Activated CD4-positive, alpha-beta T cell treated with anti-CD3 and anti-CD28 coated beads, Interleukin-10, Interleukin-2, amounts not matched to agents 100 ng/mL and 50 ng/mL, durations not matched to agents 16 hours and 8 hours (primary cell): ENCODE data around the gene RAD51B.
"Not testable (repeated sequence)": the region's sequence is repeated elsewhere in the genome, so short reads cannot be mapped to it uniquely, and the experiment has no call there.

Source experiments
- DNase-seq: peaks from one replicate; pipeline ENCODE4 v3.0.0-alpha.2; 2020

The RAD51B gene

GRCh38 chr14:68219407-68219806 is 399.8 kb downstream of the RAD51B start:
- DNase-seq: no peak

- not testable (repeated sequence) for DNase-seq
These were observed 401.5 kb downstream of the RAD51B start for GRCh38 chr14:68221046-68221445.

GRCh38 chr14:68222154-68222553 is 402.6 kb downstream of the RAD51B start:
- DNase-seq: no peak

- no peak for DNase-seq
These were observed 403.1 kb downstream of the RAD51B start for GRCh38 chr14:68222726-68223125.

DNA sequence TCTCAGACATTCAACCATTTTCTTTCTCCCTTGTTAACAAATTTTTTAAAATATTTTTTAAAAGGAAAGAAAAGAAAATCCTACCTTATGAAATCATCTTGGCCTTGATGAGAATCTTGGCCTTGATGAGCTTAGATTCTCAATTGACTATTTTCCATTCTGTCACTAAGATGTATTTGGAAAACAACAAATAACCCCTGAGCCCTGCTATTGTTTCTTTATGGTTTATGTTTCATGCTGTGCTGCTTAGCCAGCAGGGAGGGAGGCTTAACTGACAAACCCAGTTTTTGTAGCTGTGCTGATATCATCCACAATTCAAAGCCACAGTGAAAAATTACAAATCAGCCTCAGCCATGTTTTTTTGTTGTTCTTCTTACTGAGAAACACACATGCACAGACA is 404.1 kb downstream of the RAD51B start:
- no peak for DNase-seq

DNA sequence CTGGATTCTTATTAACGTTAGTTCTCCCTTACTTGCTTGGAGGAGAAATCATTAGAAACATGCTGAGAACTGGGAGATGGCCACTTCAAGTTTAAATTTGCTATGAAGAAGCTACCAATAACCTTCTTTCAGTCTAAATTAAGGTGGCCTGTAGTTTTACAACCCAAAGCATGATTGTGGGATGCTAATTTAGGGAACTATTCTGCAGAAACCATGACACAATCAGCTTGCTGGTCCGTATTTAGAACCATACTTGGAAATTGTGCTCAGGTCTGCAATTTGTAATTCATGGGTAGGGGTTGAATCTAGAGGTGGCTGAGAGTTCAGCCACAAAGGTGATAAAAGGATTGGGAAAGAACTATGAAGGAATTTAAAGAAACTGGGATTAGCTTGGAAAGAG is 405.7 kb downstream of the RAD51B start:
- no peak for DNase-seq

GRCh38 chr14:68226523-68226922 is 406.9 kb downstream of the RAD51B start:
- DNase-seq: no peak

DNA sequence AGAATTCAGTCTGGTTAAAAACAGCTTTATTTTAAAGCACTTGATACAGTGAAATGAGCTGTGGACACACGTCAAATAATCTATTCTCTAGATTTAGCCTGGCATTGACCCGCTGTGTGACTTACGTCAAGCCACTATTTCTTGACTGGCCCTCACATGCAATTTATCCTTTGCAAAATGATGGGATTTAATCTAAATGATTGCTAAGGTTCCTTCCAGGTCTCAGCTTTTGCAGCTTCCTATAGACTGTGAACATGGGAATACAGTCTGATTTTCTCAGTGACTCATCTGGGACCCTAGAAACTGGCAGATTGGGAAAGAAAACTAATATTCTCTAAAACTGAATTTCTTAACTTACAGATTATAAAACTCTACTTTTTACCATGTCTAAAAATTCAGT is 409.1 kb downstream of the RAD51B start:
- DNase-seq: no peak

DNA sequence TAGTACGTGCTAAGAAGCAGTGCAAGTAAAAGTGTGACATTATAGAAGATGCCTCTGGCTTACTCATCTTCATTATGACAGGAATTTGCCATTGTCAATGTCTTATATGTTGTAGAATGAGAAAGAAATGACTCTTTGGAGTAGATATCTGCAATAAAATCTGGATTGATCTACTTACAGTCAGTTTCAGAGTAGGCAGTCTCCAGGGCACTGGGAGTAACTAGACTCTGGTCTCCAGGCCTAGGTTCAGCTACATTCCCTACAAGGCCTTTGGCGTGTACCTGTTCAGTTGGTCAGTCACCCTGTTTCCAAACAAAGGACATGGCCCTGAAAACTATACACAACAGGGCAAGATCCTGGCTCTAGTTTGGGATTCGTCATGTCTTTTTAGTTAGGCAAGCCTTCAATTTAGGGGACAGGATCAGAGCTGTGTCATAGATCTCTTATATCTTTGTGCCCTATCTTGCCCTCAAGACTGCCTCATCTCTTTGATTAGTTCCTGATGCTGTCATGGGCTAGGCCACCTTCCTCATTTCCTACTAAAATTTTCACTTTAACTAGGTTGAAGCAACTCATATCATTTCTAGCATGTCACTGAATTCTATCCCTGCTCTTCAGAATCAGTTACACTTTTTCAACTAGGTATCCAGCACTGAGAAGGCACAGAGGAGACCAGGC is 410.0 kb downstream of the RAD51B start:
- peak; percentile 23 for DNase-seq

GRCh38 chr14:68230202-68230949 is 410.8 kb downstream of the RAD51B start:
- no peak for DNase-seq

GRCh38 chr14:68230950-68231717 is 411.6 kb downstream of the RAD51B start:
- no peak for DNase-seq

DNA sequence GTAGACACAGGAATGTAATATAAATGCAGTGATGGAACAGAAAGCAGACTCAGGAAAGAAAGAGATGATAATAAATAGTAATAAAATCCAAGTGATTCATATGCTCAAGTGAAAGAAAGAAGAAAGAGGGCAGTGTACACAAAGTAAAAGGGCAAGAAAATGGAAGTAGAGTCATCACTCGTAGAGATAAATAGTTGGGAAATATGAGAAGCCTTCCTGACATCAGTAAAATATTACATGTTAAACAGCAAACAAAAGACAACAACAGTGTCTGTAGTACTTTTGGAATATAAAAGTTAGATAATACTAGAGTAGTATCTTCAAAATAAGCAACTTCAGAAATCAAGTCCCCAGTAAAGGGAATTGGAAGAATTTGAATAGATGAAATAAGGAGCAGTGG is 412.3 kb downstream of the RAD51B start:
- no peak for DNase-seq

DNA sequence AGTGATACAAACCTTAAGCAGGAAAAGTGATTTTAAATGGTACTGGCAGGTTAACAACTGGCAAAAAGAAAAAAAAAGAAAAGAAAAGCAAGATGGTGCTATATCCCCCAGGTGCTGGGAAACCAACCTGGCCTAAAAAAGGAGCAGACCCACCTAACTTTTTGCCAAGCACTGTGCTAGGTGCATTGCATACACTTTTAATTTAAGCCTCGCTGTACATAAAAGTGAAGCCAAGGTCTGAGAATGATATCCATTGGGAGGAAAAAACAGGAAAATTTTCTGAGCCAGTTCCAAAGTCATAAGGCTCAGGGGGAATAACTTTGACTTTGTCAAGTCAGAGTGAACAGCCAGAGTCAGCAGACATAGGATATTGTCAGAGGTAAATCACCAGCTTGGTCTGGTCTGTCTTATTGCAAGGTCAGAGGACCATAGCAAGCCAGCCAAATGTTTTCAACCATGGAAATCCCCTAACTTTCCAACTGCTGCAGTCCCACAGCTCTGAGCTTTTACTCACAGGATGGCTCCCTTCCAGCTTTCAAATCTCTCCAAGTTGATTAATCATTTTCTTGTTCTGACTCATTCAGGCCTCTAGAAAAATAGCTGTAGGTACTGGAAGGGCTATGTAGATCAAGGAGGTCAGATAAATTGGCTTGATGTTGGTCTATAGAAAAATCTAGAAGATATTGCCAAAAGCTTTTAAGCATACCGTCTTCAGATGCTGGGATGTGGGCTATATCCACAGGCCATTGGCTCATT is 412.9 kb downstream of the RAD51B start:
- peak; percentile 87 for DNase-seq

- no peak for DNase-seq
These were observed 413.7 kb downstream of the RAD51B start for GRCh38 chr14:68233101-68233784.

- no peak for DNase-seq
These were observed 414.7 kb downstream of the RAD51B start for GRCh38 chr14:68234101-68234905.

DNA sequence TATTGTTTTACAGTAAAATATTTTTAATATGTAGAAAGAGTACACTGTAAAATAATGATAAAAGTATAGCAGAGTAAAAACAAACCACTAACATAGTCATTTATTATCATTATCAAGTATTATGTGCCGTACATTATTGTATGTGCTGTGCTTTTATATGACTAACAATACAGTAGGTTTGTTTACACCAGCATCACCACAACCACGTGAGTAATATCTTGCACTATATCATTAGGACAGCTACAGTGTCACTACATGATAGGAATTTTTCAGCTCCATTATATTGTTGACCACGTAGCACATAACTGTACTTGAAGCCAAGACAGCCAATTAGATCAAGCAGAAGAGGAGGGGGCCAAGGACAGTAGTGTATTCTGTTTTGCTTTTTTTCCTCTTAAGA is 415.4 kb downstream of the RAD51B start:
- DNase-seq: no peak

DNA sequence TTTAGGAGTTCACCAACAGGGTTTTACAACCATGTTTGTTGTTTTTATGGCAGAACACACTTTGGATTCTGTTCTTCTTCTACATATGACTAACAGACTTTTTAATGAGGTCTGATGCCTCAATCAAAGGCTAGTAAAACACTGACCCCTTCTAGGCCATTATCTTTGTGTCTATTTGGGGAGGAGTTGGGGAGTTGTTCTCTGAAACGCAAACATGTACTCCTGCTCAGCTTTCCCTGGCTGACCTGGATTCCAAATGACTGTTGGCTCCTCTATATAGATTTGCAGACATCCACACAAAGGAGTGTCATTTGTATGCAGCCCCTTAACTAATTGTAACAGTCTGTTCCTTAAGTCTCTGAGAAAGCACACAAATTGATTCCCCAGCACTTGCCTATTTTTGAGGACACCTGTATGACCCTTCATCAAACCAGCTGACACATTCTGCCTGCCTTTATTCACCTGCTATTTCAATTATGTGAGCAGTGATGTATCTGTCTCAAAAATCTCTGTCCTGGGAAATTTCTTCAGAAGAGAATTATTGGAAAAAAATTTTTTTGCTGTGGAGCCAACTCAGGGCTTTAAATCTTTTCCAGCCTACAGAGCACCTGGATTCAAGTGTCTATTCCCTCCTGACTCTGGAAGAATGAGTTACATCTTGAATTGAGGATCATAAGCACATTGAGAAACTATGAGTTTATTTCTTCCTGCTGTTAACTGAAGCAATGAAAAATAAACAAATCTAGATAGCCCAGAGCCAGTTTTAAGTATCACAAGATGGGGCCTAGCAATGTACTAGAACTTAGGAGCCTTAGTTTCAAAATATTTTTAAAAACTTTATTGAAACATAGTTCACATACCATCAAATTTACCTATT is 417.2 kb downstream of the RAD51B start:
- no peak for DNase-seq

GRCh38 chr14:68238551-68238950 is 419.0 kb downstream of the RAD51B start:
- no peak for DNase-seq

- no peak for DNase-seq
These were observed 419.4 kb downstream of the RAD51B start for GRCh38 chr14:68238976-68239375.

- DNase-seq: no peak
These were observed 420.6 kb downstream of the RAD51B start for GRCh38 chr14:68239988-68240771.
